Activated CD8-positive, alpha-beta memory T cell treated with anti-CD3 and anti-CD28 coated beads for 48 hours (primary cell): Measurements from ENCODE around the gene MYO1D.
"Not testable (repeated sequence)": the region's sequence is repeated elsewhere in the genome, so short reads cannot be mapped to it uniquely, and the experiment has no call there.

Experiments used
- DNase-seq, 3 experiments: peaks; one replicate each; pipeline ENCODE4 v3.0.0-alpha.2; 2020; ENCODE audit warnings: low read depth in 2 of 3, low spot score in 2 of 3

Gene MYO1D

GRCh38 chr17:32896647-32897258, 19.8 kb upstream of the MYO1D start:
- no peak for DNase-seq

GRCh38 chr17:32894245-32894644, 17.3 kb upstream of the MYO1D start:
- DNase-seq = no peak

- DNase-seq = not testable (repeated sequence)
Measured at GRCh38 chr17:32887410-32887809, 10.5 kb upstream of the MYO1D start.

DNA sequence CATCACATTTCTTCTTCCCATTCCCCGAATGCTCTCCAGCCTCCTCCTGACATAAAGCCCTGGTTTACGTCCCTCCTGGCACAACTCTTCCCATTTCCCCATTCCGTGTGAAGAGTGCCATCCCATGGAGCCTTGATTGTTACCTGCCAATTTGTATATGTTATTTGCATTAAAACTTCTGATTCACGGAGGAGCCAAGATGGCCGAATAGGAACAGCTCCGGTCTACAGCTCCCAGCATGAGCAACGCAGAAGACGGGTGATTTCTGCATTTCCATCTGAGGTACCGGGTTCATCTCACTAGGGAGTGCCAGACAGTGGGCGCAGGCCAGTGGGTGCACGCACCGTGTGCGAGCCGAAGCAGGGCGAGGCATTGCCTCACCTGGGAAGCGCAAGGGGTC, 10.0 kb upstream of the MYO1D start:
- not testable (repeated sequence) for DNase-seq

- no peak for DNase-seq
Measured at GRCh38 chr17:32882734-32883133, 5.8 kb upstream of the MYO1D start.

- no peak for DNase-seq
Measured at GRCh38 chr17:32882029-32882428, 5.1 kb upstream of the MYO1D start.

GRCh38 chr17:32880671-32881453, 3.9 kb upstream of the MYO1D start:
- no peak for DNase-seq

- no peak for DNase-seq
Measured at GRCh38 chr17:32879134-32879533, 2.2 kb upstream of the MYO1D start.

- DNase-seq = no peak
Measured at GRCh38 chr17:32878211-32878610, 1.3 kb upstream of the MYO1D start.

GRCh38 chr17:32877164-32877764, 340 bp upstream of the MYO1D start:
- peak; percentile 69 to 92 (median 76) for DNase-seq

DNA sequence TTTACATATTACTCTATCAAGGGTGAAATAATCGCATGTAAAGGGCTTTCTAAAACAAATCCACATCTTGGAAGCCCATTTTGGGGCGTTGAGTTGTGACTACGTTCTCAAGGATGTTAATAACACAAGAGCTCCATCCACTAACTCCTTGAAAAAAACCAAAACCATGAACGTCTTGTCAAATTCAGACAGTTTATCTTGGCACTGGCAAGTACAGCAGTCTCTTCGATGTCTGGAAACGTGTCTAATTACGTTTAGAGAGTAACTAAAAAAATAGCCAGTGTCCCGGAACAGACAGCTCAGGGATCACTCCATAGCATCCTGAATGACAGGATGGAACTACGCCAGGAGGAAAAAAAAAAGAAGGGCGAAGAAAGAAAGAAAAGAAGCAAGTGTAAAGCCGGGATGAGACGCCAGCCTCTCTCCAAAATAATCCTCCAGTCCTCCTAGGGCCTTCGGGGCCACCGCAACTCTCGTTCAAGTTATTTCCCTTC, 954 bp downstream of the MYO1D start:
- DNase-seq = no peak

- DNase-seq = no peak
Measured at GRCh38 chr17:32875230-32875917, 1.6 kb downstream of the MYO1D start.

DNA sequence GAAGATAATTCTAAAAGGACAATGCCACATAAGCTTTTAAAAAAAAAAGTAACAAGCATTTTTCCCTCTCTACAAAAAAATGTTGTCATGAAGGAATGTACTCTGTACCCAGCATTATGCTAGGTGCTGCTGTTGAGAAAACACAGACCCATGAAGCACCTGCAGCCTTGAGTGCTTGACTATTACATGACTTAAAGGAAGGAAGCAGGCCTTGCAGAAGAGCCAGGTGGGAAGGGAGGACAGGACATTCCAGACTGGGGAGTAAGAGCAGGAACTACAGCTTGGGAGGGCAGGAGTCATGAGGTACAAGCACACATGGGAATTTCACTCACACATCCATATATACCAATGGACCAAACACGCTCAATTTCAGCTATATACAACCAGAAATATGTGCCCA, 3.8 kb downstream of the MYO1D start:
- DNase-seq = no peak

DNA sequence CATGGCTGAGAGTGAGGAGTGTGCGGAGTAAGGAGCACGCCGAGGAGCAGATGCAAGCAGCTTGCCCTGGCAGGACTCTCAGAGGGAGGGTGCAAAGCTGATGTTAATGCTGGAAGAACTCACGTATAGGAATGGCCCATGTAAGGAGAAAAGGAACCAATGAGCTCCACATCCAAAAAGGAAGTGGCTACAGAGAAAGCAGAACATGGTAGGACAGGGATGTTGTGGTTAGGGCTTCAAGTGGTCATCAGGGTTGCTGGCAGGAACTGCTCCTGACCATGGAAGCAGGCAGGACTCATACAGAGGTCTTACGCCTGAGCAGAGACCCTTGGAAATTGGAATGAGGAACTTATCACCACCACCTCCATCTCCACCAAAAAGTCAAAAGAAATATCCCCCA, 5.2 kb downstream of the MYO1D start:
- no peak for DNase-seq

DNA sequence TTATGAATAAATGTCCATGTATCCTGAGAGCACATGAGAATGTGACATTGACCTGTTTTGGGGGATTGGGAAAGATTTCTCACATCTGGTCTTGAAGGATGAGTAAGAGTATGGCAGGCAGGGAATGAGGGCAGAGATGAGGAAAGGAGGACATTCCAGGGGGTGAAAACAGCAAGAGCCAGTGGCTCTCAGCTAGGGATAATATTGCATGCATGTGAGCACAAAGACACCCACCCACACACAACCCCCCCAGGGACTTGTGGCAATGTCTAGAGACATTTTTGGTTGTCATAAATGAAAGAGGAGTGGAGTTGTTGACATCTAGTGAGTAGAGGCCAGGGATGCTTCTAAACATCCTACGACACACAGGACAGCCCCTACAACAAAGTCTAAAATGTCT, 6.0 kb downstream of the MYO1D start:
- no peak for DNase-seq

- no peak for DNase-seq
Measured at GRCh38 chr17:32870027-32870670, 6.8 kb downstream of the MYO1D start.

DNA sequence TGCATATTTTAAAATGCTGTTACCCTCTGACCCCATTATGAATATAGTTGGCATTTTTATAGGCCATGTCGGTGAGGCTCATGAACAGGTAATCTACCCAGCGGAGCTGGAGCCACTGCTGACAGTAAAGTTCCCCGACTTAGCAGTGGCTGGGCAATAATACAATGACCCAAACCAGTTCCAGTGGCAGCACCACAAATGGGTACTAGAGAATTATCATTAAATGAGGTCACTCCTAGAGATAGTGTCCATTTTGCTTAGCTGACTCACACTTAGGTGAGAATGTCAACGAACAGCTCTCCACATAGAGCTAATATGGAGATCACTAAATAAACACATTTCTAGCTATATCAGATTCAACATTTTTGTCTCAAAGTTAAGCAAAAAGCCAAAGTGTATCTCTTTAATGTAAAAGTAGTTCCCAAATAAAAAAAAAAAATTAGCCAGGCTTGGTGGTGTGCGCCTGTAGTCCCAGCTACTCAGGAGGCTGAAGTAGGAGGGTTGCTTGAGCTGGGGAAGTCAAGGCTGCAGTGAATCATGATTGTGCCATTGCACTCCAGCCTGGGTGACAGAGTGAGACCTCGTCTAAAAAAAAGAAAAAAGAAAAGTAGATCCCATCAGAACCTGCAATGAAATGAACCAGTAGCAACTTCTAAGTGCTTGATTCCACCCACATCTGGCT, 7.4 kb downstream of the MYO1D start:
- no peak for DNase-seq

DNA sequence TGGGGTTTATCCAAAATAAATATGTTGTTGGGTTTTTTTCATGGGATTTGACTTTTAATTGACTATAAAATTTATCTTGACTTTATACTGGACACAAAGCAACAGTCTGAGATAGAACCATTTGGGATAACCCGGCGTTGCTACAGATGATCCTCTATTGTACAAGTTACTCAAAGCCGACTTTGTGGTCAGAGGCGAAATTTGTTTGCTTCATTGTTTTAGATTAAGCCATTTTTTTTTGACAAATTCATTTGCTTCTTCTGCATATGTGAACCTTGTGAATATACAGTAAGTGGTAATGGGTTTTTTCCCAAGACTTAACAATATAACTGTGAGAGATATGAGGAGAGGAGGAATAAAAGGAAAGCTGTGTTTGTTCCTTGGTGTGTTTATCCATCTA, 11.8 kb downstream of the MYO1D start:
- no peak for DNase-seq

GRCh38 chr17:32863559-32863958, 13.4 kb downstream of the MYO1D start:
- no peak for DNase-seq

- DNase-seq = no peak
Measured at GRCh38 chr17:32862940-32863339, 14.0 kb downstream of the MYO1D start.

- DNase-seq = no peak
Measured at GRCh38 chr17:32861981-32862380, 14.9 kb downstream of the MYO1D start.
